Stimulated activated CD8-positive, alpha-beta memory T cell treated with anti-CD3 and anti-CD28 coated beads, Interleukin-15, amount 100 ng/mL, for 24 hours (primary cell): ENCODE measurements around the gene DCLK3.

Source experiments
- DNase-seq: peaks from one replicate; pipeline ENCODE4 v3.0.0-alpha.2; 2020; ENCODE audit warnings: low read depth

DCLK3 gene

DNA sequence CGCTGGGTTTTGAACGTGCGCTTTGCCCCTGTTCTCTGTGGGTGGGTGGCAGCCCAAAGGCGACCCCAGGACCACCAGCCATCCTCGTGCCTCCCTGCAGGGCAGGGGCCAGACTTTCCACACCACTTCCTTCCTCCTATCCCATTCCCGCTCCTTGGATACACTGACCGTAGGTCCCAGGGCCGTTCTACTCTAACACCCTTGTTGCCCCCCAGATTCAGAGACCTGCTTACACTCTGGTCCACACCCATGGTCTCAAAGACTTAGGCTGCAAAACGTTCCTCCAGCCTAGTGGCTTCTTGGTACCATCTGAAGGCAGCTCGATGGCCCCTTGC lies 318 bp upstream of the DCLK3 start:
- DNase-seq, result no peak

DNA sequence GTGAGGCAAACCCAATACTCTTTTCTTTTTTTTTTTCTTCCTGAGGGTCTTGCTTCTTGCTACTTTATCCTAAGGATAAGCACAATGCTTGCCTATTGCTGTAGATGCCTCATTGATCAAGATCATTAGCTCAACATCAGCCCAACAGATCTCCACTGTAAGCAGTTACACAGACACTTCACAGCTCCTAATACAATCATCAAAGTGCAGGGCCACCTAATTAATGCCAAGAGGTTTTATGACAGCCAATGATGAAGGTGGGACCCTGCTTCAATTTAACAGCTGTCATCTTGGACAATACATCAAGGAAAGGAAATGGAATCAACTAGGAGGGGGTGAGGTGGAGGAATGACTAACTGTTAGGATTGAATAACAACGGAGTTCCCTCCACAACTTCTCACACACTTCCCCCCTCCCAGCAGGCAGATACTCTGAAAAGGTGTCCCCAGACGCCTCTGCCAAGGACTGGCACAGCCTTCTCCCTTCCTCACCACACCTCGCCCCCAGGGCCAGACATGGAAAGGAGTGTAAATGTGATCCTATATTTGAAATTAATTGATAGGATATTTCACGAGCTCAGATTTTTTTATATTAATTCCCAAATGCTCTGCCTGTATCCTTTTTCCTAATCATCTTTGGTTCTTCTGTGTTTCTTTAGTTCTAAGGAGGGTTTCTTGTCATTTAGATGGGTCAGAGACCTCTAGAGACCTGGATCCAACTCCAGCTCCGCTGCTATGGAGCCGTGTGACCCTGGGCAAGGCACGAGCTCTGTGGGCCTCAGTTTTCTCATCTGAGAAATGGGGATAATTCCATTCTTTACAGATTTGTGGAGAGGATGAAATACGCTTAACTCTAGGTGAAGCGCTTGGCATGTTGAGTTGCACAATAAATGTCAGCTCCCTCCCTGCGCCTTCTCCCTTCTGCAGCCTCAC lies 1.2 kb downstream of the DCLK3 start:
- DNase-seq, result no peak

DNA sequence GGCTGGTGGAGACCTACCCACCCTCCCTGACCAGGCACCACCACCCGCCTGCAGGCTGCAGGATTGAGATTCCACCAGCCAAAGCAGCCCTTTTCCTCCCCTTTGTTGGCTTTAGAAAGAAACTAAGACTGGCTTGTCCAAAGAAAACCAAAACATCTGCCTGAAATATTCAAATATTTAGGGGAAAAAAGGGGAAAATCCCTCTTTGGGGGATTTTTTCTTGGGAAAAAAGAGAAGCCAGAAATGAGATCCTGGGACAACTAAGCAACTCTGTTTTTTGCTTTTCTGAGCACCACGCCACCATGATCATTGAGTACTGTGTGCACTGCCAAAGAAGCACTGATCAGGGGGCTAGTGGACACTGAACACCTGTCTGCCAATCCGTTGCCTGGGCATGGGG lies 2.6 kb downstream of the DCLK3 start:
- no peak for DNase-seq

DNA sequence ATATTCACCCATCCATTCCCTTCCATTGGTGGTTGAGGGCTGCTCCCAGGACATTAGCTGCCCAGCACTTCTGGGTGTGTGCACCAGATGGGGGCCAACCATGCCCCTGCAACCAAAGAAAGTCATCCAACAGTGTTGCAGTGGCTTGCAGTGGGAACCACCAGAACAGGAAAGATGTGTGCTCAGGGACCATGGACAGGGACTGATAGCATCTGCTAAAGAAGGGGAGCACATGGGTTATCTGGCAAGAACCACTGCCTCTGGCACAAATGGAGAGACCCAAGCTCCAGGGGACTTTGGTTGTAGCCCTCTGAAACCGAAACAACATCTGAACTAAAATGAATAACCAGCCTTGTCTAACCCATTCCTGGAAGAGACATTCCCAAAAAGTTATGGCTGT lies 8.1 kb downstream of the DCLK3 start:
- DNase-seq, result no peak

DNA sequence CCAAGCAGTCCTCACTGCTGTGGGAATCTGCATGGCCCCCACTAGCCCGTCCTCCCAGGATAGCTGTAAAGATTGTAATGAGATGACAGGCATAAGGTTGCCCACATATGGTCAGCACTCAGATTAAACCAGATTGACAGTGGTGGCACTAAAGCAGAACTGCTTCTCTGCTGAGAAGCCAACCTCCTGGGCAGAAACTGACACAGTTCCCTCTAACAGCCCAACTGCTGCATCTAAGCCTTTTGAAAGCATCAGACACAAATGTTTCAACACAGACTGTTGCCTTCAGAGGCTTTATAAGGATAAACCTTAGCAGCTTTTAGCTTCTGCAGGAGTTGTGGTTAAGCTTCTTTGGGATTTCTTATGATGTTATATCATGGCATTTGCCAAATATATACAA lies 13.0 kb downstream of the DCLK3 start:
- DNase-seq, result no peak

DNA sequence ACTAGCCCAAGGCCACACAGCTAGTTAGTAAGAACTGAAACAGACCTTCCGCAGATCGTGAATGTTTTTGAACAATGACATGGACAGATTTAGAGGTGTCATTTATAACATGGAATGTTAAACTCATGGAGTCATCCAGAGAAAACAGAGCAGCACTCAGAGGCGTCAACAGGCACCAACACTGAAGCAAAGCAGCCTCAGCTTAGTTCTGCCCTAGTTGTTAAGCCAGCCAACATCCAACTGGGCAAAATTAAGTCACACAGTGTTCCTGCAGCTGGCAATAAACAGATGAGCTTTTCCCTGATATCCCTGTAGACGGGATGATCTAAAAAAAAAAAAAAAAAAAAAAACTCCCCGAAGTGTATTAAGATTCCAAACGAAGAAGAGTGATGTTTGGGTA lies 13.6 kb downstream of the DCLK3 start:
- no peak for DNase-seq

DNA sequence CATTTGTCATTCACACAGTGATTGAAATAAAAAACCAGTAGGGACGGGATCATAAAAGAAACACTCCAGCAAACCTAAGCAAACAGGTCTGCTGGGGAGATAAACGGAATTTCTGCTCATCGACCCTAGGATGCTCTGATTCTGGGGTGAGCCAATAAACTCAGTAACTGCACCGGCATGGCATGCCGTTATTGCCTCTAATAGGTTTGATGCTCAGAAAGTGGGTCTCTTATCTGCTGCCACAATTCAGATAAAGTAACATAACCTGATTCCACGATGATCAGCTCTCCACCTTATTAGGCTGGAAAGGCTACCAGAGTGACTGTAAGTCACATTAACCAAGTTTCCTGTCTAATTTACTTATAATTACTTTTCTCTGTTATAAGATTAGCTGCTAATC lies 19.6 kb downstream of the DCLK3 start:
- no peak for DNase-seq

DNA sequence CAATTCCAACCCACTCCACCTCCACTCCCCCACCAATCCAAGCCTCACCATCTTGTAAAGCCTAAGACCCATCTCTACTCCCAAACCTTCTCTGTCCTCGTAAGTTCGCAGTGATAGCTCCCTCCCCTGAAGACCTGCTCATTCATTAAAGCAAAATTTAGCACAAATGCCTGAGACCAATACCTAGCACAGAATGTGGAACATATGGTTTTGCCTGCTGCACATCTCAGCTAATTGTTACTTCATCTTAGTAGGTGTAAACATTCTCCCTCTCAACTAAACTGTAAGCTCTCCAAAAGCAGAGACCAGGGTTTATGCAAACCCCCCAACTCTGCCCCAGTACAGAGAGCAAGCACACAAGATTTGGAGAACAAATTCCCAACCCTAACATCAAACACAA lies 20.5 kb downstream of the DCLK3 start:
- DNase-seq, result no peak

DNA sequence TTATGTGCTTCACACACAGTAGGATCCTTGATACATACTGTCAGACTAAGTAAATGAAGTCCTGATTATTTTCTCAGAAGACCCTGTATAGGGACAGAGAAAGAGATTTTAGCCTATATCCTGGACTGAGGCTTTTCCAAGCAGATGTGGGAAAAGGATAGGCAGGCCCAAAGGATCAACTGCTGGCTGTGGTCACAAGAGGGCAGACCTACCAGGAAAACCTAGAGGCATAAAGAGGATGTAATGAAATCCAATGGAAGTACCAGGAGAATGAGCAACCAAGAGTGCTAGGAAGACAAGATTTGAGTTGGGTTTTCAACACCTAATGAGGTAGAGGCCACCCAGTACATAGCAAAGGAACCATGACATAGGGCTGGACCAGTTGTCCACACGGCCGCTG lies 23.1 kb downstream of the DCLK3 start:
- no peak for DNase-seq

DNA sequence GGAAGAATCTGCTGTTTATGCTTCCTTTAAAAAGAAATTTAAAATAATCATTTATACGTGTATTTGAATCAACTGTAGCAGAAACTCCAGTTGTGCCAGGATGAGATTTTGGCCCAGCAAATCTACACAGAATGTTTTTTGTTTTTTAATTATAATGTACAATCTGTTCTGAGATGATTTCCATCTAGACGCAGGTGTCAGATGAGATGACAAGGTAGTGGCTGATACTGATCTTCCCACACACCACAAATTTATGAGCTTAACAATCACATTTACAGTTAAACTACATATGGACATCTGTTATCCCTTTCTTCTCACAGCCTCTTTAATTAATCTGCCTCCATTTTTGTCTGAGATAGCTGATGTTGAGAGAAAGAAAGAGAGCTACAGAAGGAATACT lies 23.6 kb downstream of the DCLK3 start:
- no peak for DNase-seq

DNA sequence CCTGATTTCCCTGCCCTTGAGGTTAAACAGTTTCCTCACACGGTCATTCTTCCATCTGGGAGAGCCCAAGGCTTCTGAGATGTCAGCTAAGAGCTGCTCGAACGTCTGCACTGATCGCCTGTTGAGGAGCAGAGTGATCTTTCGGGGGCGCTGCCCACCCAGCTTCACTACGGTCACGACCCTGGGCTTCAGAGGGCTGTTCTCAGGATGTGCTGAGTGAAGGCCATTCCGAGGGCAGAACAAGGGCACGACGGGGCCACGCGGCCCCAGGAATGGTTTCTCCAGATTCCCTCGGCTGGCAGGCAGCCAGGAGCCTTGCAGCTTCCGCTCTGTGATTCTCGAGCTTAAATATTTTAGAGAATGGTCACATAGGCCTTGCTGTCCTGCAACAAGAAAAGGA lies 25.7 kb downstream of the DCLK3 start:
- no peak for DNase-seq

DNA sequence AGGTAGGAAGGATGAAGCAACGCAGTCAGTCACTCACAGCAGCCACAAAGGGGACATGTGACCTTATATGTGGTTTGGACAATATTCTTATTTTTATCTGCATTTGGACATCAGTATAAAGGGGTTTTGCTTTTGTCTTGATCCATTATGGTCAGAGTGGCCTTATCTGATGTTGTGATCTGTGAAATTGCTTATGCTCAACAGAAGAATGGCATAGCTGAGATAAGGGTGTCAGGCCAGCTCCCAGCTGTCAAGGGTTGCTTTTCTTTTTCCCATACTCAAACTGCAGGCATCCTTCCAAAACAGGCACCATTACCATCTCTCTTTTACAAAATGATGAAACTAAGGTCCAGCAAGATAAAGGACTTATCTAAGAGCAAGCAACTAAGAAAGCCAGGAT lies 28.1 kb downstream of the DCLK3 start:
- DNase-seq, result no peak

DNA sequence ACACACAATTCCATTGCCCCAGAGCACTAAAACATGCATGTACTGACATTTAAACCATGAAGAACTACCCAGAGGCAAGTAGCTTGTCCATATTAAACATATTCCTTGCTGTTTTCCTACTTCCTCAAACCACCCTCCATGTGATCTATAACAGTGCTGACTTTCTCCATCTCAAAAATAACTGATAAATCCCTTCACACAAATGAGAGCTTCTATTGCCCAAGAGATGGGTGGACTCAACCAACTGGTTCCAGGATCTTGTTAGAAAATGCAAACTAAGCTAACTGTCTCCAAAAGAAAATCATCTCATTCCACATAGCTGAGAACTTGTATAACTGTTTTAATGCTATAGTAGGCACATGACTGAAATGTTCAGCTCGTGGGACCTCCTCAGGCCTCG lies 29.6 kb downstream of the DCLK3 start:
- DNase-seq, result no peak

DNA sequence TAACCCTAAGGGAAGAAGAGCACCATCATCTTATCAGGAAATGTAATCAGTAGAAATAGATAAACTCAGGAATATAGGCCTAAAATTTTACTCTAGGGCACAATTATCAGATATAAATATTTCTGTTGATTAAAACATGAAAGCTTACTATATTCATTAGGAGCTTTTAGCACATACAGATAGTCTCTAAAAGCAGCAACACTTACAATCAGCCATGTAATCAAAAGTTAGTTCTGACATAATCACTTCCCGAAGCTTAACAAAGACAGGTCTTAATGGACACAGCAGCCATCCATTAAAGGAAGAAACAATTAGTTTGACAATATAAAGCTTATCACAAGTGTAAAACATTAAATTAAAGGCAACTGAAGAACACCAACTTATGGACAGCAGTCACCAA lies 30.6 kb downstream of the DCLK3 start:
- no peak for DNase-seq

DNA sequence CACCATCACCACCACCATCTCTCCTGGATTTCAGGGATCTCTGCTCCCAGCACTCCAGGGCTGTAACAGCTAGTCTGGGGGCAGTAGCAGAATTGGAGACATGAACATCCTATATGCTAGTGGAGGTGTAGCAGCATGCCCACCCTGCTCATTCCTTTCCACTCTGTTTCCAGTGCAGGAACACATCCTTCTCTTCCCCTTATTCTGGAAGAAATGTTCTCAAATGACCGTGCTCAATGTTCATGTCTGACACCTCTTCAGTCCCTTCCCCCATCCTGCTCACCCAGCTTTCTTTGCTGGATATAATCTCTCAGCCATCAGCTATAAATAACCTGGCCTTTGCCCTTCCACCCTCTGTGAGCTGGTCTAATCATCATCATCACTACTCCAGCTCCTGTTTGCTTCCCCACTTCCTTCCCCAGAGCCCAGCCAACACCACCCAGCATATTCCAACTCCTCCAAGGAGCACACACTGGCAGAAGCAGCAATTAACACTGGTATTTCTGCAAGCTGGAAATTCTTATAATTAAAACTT lies 31.1 kb downstream of the DCLK3 start:
- no peak for DNase-seq

DNA sequence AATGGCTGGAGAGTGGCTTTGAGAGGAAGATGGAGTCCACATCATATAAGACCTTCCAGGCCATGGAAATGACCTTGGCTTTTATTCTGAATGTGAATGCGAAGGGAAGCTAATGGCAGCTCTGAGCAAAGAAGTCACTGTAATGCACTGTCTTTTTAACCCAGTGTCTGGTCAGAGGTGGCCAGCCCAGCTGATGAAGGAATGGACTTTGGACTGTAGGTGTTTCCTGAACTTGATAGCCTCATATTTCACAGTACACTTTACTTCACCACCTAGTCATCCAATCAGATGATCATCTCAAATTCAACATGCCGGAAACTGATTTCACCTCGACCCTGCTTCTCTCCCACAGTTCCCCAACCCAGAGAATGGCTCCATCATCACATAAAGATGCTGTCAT lies 33.4 kb downstream of the DCLK3 start:
- no peak for DNase-seq

DNA sequence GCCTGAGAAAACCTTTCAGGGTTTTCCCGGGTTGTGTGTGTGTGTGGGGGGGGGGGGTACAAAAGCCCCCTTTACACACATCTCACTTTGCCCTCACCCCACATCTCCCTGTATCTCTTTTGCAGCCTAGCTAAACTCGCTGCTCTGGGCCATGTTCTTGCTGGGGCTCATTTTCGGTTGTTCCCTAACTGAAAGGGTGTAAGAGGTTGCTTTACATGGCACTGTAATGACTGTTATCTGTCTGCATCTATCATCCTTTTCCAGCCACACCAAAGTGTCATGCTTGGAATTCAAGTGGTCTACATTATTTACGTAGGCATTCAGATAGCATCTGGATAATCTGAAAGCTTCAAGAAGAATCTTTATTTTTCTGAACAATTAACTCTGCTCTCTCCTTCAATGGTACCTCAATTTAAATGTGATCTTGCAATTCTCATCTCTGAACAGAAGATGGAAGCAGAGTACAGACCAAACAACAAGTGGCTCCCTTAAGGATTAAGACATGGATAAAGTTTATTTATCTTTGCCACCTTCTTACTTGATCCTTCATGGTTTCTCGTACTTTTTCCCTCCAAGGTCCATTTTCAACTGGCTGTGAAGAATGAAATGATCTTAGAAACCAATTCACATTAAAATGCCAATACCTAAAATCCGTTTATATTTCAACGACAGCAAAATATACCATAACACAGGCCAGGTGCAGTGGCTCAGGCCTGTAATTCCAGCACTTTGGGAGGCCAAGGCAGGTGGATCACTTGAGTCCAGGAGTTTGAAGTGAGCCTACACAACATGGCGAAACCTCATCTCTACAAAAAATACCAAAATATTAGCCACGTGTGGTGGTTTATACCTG lies 34.9 kb downstream of the DCLK3 start:
- DNase-seq, result no peak

DNA sequence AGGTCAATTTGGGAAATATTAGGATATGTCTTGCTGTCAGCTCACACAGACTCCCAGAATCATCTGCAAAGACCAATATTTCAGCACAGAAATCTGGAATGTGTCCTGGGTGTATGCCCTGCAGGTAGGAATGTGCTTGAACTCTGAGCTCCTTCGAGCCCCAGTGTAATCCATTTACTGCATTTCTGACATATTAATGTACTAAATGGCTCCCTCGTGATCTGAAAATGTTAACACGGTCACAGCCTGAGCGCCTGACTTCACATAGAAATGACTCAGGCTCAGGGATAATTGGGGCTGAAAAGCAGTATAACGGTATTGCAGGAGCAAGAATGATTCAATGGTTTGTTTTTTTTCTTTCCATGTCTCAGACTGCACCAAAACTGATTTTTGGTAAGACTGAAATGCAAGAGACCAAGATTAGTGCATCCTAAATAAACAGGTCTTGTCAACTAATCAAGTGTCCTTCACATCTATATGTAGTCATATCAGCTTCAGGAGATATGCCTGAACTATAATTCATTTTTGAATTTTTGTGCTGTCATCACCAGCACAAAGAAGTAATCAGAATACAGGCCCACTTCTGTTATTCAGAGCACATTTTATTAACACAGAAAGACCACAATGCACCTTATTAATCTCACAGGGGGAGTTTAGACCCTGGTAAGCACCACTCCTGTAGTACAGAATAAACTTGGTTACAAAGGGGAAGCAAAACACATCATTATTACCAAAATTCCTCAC lies 49.8 kb downstream of the DCLK3 start:
- DNase-seq, result no peak

DNA sequence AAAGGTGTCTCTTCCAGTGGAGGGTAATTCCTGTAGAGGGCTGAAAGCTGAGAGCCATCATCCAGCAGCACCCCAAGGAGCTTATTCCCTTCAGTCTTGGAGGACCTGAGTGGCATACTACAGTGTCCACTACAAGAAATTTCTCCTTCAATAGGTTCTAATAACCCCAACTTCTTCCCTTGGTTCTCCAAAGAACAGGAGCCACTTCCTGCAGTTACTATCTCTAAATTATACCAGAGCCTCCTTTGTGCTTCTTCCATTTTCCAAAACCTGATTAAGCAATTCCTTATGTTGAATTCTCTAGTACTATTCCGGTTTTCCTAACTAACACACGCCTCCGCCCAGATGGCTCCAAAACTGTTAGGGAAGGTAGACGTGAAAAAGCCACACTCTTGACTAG lies 50.4 kb downstream of the DCLK3 start:
- no peak for DNase-seq

DNA sequence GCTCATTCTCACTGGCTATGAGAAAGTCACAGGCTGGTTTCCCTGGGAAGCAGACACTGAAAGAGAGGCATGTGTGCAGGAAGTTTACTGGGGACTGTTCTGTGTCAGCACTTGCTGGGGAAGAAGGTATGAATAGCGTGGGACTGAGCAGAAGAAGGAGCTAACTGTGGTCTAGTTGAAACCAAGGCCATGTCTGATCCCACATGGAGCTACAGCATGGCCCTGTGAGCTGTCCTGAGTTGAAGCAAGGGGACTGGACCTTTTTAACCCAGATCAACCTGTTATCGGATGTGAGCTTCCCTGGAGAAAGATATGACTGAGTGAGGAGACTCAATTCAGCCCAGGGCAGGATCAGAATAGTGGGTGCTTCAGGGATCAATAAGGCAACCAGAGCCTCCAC lies 53.7 kb downstream of the DCLK3 start:
- no peak for DNase-seq

DNA sequence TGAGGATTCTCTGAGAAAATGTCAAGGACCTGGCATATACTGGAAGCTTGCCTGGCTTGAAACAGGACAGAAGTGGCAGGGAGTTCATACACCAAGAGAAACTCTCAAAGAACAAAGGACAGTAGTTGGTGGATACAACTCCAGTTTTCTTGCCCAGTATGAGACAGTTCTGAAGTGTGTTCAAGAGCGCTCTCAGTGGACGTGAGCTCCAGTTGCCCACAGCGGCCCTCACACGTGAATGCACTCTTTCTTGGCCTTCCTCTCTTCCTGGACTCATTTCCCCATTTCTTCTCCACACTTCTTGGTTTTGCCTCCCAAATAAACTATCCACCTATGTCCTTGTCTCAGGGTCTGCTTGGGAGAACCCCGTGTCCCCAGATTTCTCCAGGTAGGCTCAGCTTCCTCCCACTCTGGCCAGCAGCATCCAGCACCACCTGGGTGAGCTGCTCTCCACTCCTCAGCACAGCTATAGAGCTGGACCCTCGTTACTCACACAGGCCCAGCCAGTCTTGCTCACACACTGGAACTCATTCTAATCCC lies 54.5 kb downstream of the DCLK3 start:
- DNase-seq, result no peak

DNA sequence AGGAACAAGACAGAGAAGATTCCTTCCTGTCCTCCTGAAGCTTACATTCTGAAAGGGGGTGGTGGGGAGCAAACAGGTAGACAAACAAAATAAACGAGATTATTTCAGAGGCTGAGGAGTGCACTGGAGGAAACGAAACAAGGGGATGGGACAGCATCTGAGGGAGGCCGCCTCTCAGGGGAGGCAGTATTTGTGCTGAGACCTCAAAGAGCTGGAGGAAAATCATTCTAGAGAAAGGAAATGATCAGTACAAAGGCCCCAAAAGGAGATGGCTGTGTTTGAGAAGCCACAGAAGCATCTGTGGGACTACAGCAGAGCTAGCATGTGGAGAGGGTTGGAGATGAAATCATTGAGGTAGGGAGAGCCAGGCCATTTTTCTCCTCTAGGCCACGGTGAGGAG lies 55.1 kb downstream of the DCLK3 start:
- DNase-seq, result no peak
